Caco-2 (cell line): ENCODE results near the gene RYR2. TPM values are rescaled to one million over a fixed set of nuclear protein-coding genes. Genes with fewer than 3 reads are reported as not detected.

Experiments used
- BruUV-seq: library from RNA; stranded (reverse); fragments of 400-500 nt; replicated peaks from 2 replicates; lab custom pipeline; 2021; lab: Mats Ljungman, UMichigan
- CTCF ChIA-PET: fragments of 300-600 bp; sonication (Branson Sonifier 250); formaldehyde crosslinking; loops from one replicate; lab custom pipeline; 2022; ENCODE audit warnings: antibody characterized with exemption; lab: Charles Lee
- POLR2A ChIA-PET: fragments of 300-600 bp; sonication (Branson Sonifier 250); formaldehyde crosslinking; loops from one replicate; lab custom pipeline; 2022; ENCODE audit warnings: antibody characterized with exemption; lab: Charles Lee
- DNase-seq, 2 experiments: peaks; one replicate each; pipeline versions ENCODE4 v3.0.0 to v3.0.0-alpha.2; 2020 to 2022
- H3K27me3 ChIP-seq: replicated peaks from 2 replicates; pipeline ENCODE4 v1.6.0; 2011; ENCODE audit warnings: low read length; ENCODE audit not compliant: control insufficient read depth, insufficient read depth
- H3K36me3 ChIP-seq: 2 replicates; pipeline ENCODE4 v1.5.1; 2011; ENCODE audit warnings: low read length; ENCODE audit not compliant: control insufficient read depth, insufficient read depth
- H3K4me1 ChIP-seq: fragments of 250-450 bp; sonication (Bioruptor Pico); 2 replicates; pipeline ENCODE4 v1.5.1; 2020; ENCODE audit warnings: mild to moderate bottlenecking
- H3K4me3 ChIP-seq: 2 replicates; pipeline ENCODE4 v1.5.1; 2011; ENCODE audit warnings: low read depth, mild to moderate bottlenecking, control low read depth, low read length
- H3K9me3 ChIP-seq: fragments of 250-450 bp; sonication (Bioruptor Pico); 2 replicates; pipeline ENCODE4 v1.5.1; 2020; ENCODE audit warnings: mild to moderate bottlenecking, moderate library complexity
- H3K27ac Mint-ChIP-seq: one replicate; pipeline ENCODE4 v1.8.0; 2022; ENCODE audit warnings: mixed read lengths; ENCODE audit not compliant: unreplicated experiment
- H3K27me3 Mint-ChIP-seq: one replicate; pipeline ENCODE4 v1.8.0; 2022; ENCODE audit warnings: mixed read lengths; ENCODE audit not compliant: insufficient read depth, unreplicated experiment
- H3K36me3 Mint-ChIP-seq: one replicate; pipeline ENCODE4 v1.8.0; 2022; ENCODE audit warnings: mild to moderate bottlenecking, mixed read lengths; ENCODE audit not compliant: insufficient read depth, unreplicated experiment
- H3K4me1 Mint-ChIP-seq: one replicate; pipeline ENCODE4 v1.8.0; 2022; ENCODE audit warnings: low read depth, mixed read lengths; ENCODE audit not compliant: unreplicated experiment
- H3K4me3 Mint-ChIP-seq: one replicate; pipeline ENCODE4 v1.8.0; 2022; ENCODE audit warnings: mild to moderate bottlenecking, moderate library complexity, mixed read lengths; ENCODE audit not compliant: unreplicated experiment
- H3K9me3 Mint-ChIP-seq: one replicate; pipeline ENCODE4 v1.8.0; 2022; ENCODE audit warnings: mixed read lengths; ENCODE audit not compliant: unreplicated experiment
- intact Hi-C: fragments of 100-400 bp; cut with micrococcal nuclease; formaldehyde crosslinking; loops from one replicate; pipeline ENCODE4 v1.10.0; 2022; ENCODE audit not compliant: unreplicated experiment
- total RNA-seq: library from RNA; stranded (reverse); gene quantifications from 2 replicates; pipeline ENCODE4 v1.2.3, GENCODE V29; 2022
- TF ChIP-seq, protein P1 (sequence below), 2 experiments: fragments of 200-600 bp in 1 of 2; IDR thresholded peaks; 1 replicate in 1 of 2; 2 replicates in 1 of 2; pipeline versions ENCODE4 v1.5.1 to v1.8.0; 2011 to 2022; ENCODE audit warnings: antibody characterized with exemption in 1 of 2, control low read depth in 1 of 2, inconsistent platforms in 1 of 2, low read depth in 1 of 2, low read length in 1 of 2, mild to moderate bottlenecking in 1 of 2, moderate library complexity in 1 of 2; ENCODE audit not compliant: insufficient read depth in 1 of 2, severe bottlenecking in 1 of 2, unreplicated experiment in 1 of 2

Gene RYR2
- total RNA-seq, 1 experiment from 2014 or later: 3.4 TPM

DNA sequence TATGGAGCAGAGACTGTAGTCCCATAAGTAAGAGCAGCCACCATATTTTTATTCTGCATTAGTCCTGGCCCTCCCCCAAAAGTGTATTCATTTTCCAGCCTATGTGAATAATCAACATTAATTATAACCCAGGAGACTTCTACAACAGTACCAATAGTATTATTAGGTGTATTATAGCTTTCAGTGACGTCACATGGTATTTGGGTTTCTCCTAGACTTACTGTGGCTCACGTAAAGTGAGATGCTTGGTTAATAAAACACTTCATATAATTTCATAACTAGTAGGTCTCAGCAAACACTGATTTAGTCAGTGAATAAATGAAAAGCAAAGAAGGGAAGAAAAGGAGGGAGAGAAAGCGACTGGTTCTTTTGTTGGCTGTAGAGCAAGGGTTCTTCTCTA is 762.5 kb downstream of the RYR2 start:
- TF ChIP-seq, protein P1, sequence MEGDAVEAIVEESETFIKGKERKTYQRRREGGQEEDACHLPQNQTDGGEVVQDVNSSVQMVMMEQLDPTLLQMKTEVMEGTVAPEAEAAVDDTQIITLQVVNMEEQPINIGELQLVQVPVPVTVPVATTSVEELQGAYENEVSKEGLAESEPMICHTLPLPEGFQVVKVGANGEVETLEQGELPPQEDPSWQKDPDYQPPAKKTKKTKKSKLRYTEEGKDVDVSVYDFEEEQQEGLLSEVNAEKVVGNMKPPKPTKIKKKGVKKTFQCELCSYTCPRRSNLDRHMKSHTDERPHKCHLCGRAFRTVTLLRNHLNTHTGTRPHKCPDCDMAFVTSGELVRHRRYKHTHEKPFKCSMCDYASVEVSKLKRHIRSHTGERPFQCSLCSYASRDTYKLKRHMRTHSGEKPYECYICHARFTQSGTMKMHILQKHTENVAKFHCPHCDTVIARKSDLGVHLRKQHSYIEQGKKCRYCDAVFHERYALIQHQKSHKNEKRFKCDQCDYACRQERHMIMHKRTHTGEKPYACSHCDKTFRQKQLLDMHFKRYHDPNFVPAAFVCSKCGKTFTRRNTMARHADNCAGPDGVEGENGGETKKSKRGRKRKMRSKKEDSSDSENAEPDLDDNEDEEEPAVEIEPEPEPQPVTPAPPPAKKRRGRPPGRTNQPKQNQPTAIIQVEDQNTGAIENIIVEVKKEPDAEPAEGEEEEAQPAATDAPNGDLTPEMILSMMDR (IDR thresholded peaks at IDR 0.05; ENCODE audit: insufficient read depth in 1 of 2, low read depth in 1 of 2, low read length in 1 of 2, severe bottlenecking in 1 of 2, unreplicated experiment in 1 of 2): no peak
- Mint-ChIP-seq H3K9me3 (peaks cover 9% of the 10 kb centered on the region), H3K27ac (no peak overlapping the region), H3K36me3 (peaks cover 5% of the 10 kb centered on the region), H3K27me3 (no peaks in the 10 kb centered on the region), H3K4me1 (peaks cover 6% of the 10 kb centered on the region), H3K4me3 (no peak overlapping the region)
- Histone ChIP-seq H3K4me1 (peaks cover 7% of the 10 kb centered on the region; the same call in 1 of the 2 replicates), H3K4me3 (no peak overlapping the region), H3K27me3 (no peaks in the 10 kb centered on the region), H3K36me3 (no peaks in the 10 kb centered on the region), H3K9me3 (no peaks in the 10 kb centered on the region)
- BruUV-seq: no TSS peak
- POLR2A ChIA-PET: no interaction called here
- CTCF ChIA-PET: no interaction called here
- DNase-seq: no peak
- intact Hi-C loops: no loop called here

DNA sequence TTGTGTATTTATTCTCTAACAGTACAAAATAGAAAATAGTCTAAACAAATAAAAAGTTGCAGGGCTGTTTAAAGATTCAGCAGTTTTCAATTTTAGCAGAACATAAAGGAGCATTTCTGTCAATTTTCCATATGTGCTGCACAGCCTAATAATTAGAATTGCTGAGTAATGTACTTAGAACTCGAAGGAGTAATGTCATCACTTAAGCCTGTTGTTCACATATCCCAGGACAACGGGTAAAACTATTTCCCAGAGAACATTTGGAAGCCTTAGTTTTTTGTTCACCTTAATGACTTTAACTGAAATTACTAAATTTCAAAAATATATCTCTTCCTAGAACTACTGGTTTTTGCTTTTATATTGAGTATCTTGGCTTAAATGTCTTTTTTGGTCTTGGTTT is 767.1 kb downstream of the RYR2 start:
- Histone ChIP-seq H3K9me3 (no peaks in the 10 kb centered on the region), H3K36me3 (no peaks in the 10 kb centered on the region), H3K4me3 (no peak overlapping the region), H3K4me1 (no peaks in the 10 kb centered on the region), H3K27me3 (no peaks in the 10 kb centered on the region)
- Mint-ChIP-seq H3K4me3 (no peak overlapping the region), H3K27ac (no peak overlapping the region), H3K4me1 (no peaks in the 10 kb centered on the region), H3K9me3 (no peaks in the 10 kb centered on the region), H3K27me3 (no peaks in the 10 kb centered on the region), H3K36me3 (no peaks in the 10 kb centered on the region)
- ChIA-PET CTCF (interaction anchor here (0.9 kb wide), 1 partner anchor 9 kb away, joined by 3 read pairs; no protein-coding TSS in a partner anchor), POLR2A (no interaction called here)
- intact Hi-C loops: loop anchor here (5.0 kb wide), 1 partner anchor 1143 kb away; no protein-coding TSS in a partner anchor
- DNase-seq: no peak
- BruUV-seq: no TSS peak
- TF ChIP-seq, protein P1 (IDR thresholded peaks at IDR 0.05; ENCODE audit: insufficient read depth in 1 of 2, low read depth in 1 of 2, low read length in 1 of 2, severe bottlenecking in 1 of 2, unreplicated experiment in 1 of 2): no peak

DNA sequence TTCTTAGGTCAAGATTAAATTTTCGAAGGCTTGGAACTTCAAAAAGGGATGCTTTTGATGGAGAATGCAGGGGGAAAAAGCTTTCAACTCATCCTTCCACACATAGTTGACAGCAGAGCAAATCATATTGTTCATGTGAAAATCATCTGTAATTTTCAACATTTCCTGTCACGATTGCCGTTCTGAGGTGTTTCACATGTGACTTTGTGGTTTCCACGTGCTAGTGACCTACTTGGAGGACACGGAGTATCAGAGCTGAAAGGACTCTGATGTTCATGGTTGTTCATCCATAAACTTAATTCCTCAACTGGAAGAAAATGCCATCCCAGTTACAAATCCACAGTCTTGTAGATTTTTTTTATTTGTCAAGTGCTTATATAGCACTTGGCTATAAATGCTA is 769.6 kb downstream of the RYR2 start:
- TF ChIP-seq, protein P1 (IDR thresholded peaks at IDR 0.05; ENCODE audit: insufficient read depth in 1 of 2, low read depth in 1 of 2, low read length in 1 of 2, severe bottlenecking in 1 of 2, unreplicated experiment in 1 of 2): no peak
- H3K36me3 ChIP-seq: no peaks in the 10 kb centered on the region
- no peaks in the 10 kb centered on the region for H3K27me3 ChIP-seq
- H3K27ac Mint-ChIP-seq: no peak overlapping the region
- no peaks in the 10 kb centered on the region for H3K4me1 Mint-ChIP-seq
- no peak overlapping the region for H3K4me3 Mint-ChIP-seq
- intact Hi-C loops: no loop called here
- peaks cover 5% of the 10 kb centered on the region for H3K36me3 Mint-ChIP-seq
- no peak overlapping the region for H3K4me3 ChIP-seq
- H3K27me3 Mint-ChIP-seq: no peaks in the 10 kb centered on the region
- no peaks in the 10 kb centered on the region for H3K4me1 ChIP-seq
- H3K9me3 Mint-ChIP-seq: no peaks in the 10 kb centered on the region
- POLR2A ChIA-PET: no interaction called here
- no peaks in the 10 kb centered on the region for H3K9me3 ChIP-seq
- CTCF ChIA-PET: no interaction called here
- BruUV-seq: no TSS peak
- DNase-seq: no peak
